Heart left ventricle (tissue), 13 donors: ENCODE measurements around the gene CHST11.

Experiments
- POLR2A ChIP-seq, 2 donors: fragments of 450-650 bp; IDR thresholded peaks; one replicate each; pipeline ENCODE4 v1.6.1; 2017; ENCODE audit warnings: antibody characterized with exemption in 2 of 2, mild to moderate bottlenecking in 2 of 2, moderate library complexity in 2 of 2
- TF ChIP-seq, protein P1 (sequence below), 12 donors: fragments of 200-600 bp; sonication (generic) in 4 of 12; IDR thresholded peaks; one replicate each; pipeline versions ENCODE4 v1.5.0 to v1.8.0; 2018 to 2022; ENCODE audit warnings: antibody characterized with exemption in 12 of 12, mild to moderate bottlenecking in 5 of 12
- donor health status: ischemic (EF 13 %, LVEDD 7.1; RV severe dilation, severe dysfunction).
- donor health status: DM: no; HTN: yes; CAD: no.
- donor health status: DM: no; HTN: no; CAD: no.
- donor health status: ischemic (EF 25% LVEDD 6.9; RV normal size, moderate dysfunction).
- donor health status: ischemic (EF 25% LVEDD 5.7; RV mildly dilated, moderate dysfunction).
- donor health status: ischemic (EF 35%, LVEDD 5.7; RV mildly dilated, moderate dysfunction).
- donor health status: nonischemic (EF 11% LVEDD 7.7; RV severe dilation, severe dysfunction).
- donor health status: DM: yes; HTN: yes; CAD: no.
- donor health status: PGD.
- donor health status: ischemic (EF 29% LVEDD 5.4; RV normal size, mild dysfunction).
- donor health status: nonischemic (EF 23%, LVEDD 6.1; RV moderate dilation, normal function).

- TF ChIP-seq, protein P1, sequence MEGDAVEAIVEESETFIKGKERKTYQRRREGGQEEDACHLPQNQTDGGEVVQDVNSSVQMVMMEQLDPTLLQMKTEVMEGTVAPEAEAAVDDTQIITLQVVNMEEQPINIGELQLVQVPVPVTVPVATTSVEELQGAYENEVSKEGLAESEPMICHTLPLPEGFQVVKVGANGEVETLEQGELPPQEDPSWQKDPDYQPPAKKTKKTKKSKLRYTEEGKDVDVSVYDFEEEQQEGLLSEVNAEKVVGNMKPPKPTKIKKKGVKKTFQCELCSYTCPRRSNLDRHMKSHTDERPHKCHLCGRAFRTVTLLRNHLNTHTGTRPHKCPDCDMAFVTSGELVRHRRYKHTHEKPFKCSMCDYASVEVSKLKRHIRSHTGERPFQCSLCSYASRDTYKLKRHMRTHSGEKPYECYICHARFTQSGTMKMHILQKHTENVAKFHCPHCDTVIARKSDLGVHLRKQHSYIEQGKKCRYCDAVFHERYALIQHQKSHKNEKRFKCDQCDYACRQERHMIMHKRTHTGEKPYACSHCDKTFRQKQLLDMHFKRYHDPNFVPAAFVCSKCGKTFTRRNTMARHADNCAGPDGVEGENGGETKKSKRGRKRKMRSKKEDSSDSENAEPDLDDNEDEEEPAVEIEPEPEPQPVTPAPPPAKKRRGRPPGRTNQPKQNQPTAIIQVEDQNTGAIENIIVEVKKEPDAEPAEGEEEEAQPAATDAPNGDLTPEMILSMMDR (IDR thresholded peaks at IDR 0.05) = no peak
- no peak for TF ChIP-seq POLR2A (IDR thresholded peaks at IDR 0.05)
Observed at GRCh38 chr12:104792570-104792969, 335.8 kb downstream of the CHST11 start.
